SU-DHL-6 (cell line): ENCODE measurements around the gene PBRM1.

ENCODE experiments used
- H2AFZ ChIP-seq: fragments of 200-600 bp; sonication (generic); 2 replicates; pipeline ENCODE4 v1.6.1; 2014; ENCODE audit warnings: low read depth, mild to moderate bottlenecking, moderate library complexity, mixed read lengths, antibody characterized with exemption, low read length; ENCODE audit not compliant: severe bottlenecking
- H3F3A ChIP-seq: fragments of 200-600 bp; shearing (Covaris generic); 2 replicates; pipeline ENCODE4 v1.6.0; 2016; ENCODE audit warnings: antibody characterized with exemption, mild to moderate bottlenecking; ENCODE audit not compliant: insufficient read depth
- H3K27ac ChIP-seq: fragments of 200-600 bp; sonication (generic); 2 replicates; pipeline ENCODE4 v1.5.1; 2016; ENCODE audit warnings: low read depth, mild to moderate bottlenecking, low read length, moderate library complexity, mixed read lengths
- H3K27me3 ChIP-seq: fragments of 200-600 bp; sonication (generic), shearing (Covaris generic); 2 replicates; pipeline ENCODE4 v1.6.0; 2014; ENCODE audit warnings: mild to moderate bottlenecking, low read length
- H3K36me3 ChIP-seq: fragments of 200-600 bp; sonication (generic); 2 replicates; pipeline ENCODE4 v1.6.1; 2014; ENCODE audit warnings: mild to moderate bottlenecking, low read length, mixed read lengths
- H3K4me2 ChIP-seq: fragments of 300-600, 200-600 bp; shearing (Covaris generic), sonication (generic); 2 replicates; pipeline ENCODE4 v1.6.0; 2014; ENCODE audit warnings: low read length, low read depth, mild to moderate bottlenecking; ENCODE audit not compliant: poor library complexity, severe bottlenecking
- H3K4me3 ChIP-seq: fragments of 200-600 bp; sonication (generic); 2 replicates; pipeline ENCODE4 v1.5.1; 2014; ENCODE audit warnings: antibody characterized with exemption, low read length, mild to moderate bottlenecking, mixed read lengths; ENCODE audit not compliant: insufficient read depth, poor library complexity, severe bottlenecking
- H3K79me2 ChIP-seq: fragments of 200-600 bp; sonication (generic); 2 replicates; pipeline ENCODE4 v1.6.1; 2014; ENCODE audit warnings: mild to moderate bottlenecking, low read length, moderate library complexity; ENCODE audit not compliant: insufficient read depth
- H3K9ac ChIP-seq: fragments of 200-600 bp; sonication (generic); 2 replicates; pipeline ENCODE4 v1.7.0; 2014; ENCODE audit warnings: mild to moderate bottlenecking, low read length
- H3K9me2 ChIP-seq: fragments of 200-600 bp; sonication (generic); replicated peaks from 2 replicates; pipeline ENCODE4 v1.6.1; 2014; ENCODE audit warnings: low read length; ENCODE audit not compliant: insufficient read depth
- H3K9me3 ChIP-seq: fragments of 200-600 bp; sonication (generic); 2 replicates; pipeline ENCODE4 v1.6.1; 2014; ENCODE audit warnings: low read length, mixed read lengths; ENCODE audit not compliant: insufficient read depth
- H4K20me1 ChIP-seq: fragments of 200-600 bp; sonication (generic); 2 replicates; pipeline ENCODE4 v1.6.1; 2014; ENCODE audit warnings: low read depth, mild to moderate bottlenecking, antibody characterized with exemption, low read length, moderate library complexity, mixed read lengths
- CTCF ChIP-seq: fragments of 200-600 bp; sonication (generic); IDR thresholded peaks from one replicate; pipeline ENCODE4 v1.5.1; 2017; ENCODE audit warnings: antibody characterized with exemption, mild to moderate bottlenecking, low read length, moderate library complexity; ENCODE audit not compliant: insufficient read depth, poor library complexity, severe bottlenecking
- EZH2phosphoT487 ChIP-seq: fragments of 200-600 bp; sonication (generic), shearing (Covaris generic); conservative IDR thresholded peaks from 2 replicates; pipeline ENCODE4 v1.6.1; 2018; ENCODE audit warnings: mild to moderate bottlenecking, antibody characterized with exemption, low read length, moderate library complexity, mixed read lengths

PBRM1 gene

GRCh38 chr3:52695798-52696671 lies 10.3 kb upstream of the PBRM1 start:
- H3K4me3 ChIP-seq = no peak overlapping the region
- H3K36me3 ChIP-seq = peaks cover 46% of the 10 kb centered on the region
- H3K9ac ChIP-seq = no peak overlapping the region
- H3K4me2 ChIP-seq = no peak overlapping the region
- no peaks in the 10 kb centered on the region for H3K9me2 ChIP-seq
- no peak for TF ChIP-seq EZH2phosphoT487
- TF ChIP-seq CTCF = no peak
- H3K27ac ChIP-seq = peak overlapping the region; percentile 4; the same call in 1 of the 2 replicates
- peaks cover 76% of the 10 kb centered on the region for H3F3A ChIP-seq
- H3K9me3 ChIP-seq = no peaks in the 10 kb centered on the region
- H3K79me2 ChIP-seq = no peaks in the 10 kb centered on the region
- H4K20me1 ChIP-seq = peaks cover 3% of the 10 kb centered on the region; the same call in 1 of the 2 replicates
- H2AFZ ChIP-seq = no peak overlapping the region
- H3K27me3 ChIP-seq = no peaks in the 10 kb centered on the region

GRCh38 chr3:52694528-52695189 lies 8.9 kb upstream of the PBRM1 start:
- peaks cover 73% of the 10 kb centered on the region for H3F3A ChIP-seq
- no peaks in the 10 kb centered on the region for H3K9me2 ChIP-seq
- H3K36me3 ChIP-seq = peaks cover 52% of the 10 kb centered on the region
- peaks cover 3% of the 10 kb centered on the region; the same call in 1 of the 2 replicates for H4K20me1 ChIP-seq
- H3K27me3 ChIP-seq = no peaks in the 10 kb centered on the region
- no peak overlapping the region for H2AFZ ChIP-seq
- H3K4me2 ChIP-seq = no peak overlapping the region
- no peaks in the 10 kb centered on the region for H3K9me3 ChIP-seq
- no peaks in the 10 kb centered on the region for H3K79me2 ChIP-seq
- H3K4me3 ChIP-seq = no peak overlapping the region
- TF ChIP-seq EZH2phosphoT487 = no peak
- no peak for TF ChIP-seq CTCF
- no peak overlapping the region for H3K9ac ChIP-seq
- H3K27ac ChIP-seq = no peak overlapping the region

- Histone ChIP-seq H3K4me3 (no peak overlapping the region), H2AFZ (no peak overlapping the region), H3F3A (peaks cover 68% of the 10 kb centered on the region), H3K4me2 (no peak overlapping the region), H4K20me1 (peaks cover 3% of the 10 kb centered on the region; the same call in 1 of the 2 replicates), H3K9me2 (no peaks in the 10 kb centered on the region), H3K27ac (no peak overlapping the region), H3K9ac (no peak overlapping the region), H3K9me3 (no peaks in the 10 kb centered on the region), H3K36me3 (peaks cover 67% of the 10 kb centered on the region), H3K79me2 (peaks cover 10% of the 10 kb centered on the region), H3K27me3 (no peaks in the 10 kb centered on the region)
- TF ChIP-seq CTCF = no peak
- TF ChIP-seq EZH2phosphoT487 = no peak
These were observed 7.4 kb upstream of the PBRM1 start for GRCh38 chr3:52693071-52693470.
